ENCODE data around the gene KEL.

The KEL gene

GRCh38 chr7:142927085-142927745, 34.9 kb downstream of the KEL start:
- DNase-seq: no peak

GRCh38 chr7:142925413-142925812, 36.8 kb downstream of the KEL start:
- DNase-seq: no peak

GRCh38 chr7:142923391-142923790, 38.8 kb downstream of the KEL start:
- no peak for DNase-seq

- DNase-seq: no peak
Observed at GRCh38 chr7:142919656-142920055, 42.5 kb downstream of the KEL start.

- DNase-seq: no peak
Observed at GRCh38 chr7:142918901-142919300, 43.3 kb downstream of the KEL start.

GRCh38 chr7:142917447-142917846, 44.7 kb downstream of the KEL start:
- no peak for DNase-seq

GRCh38 chr7:142916508-142916907, 45.7 kb downstream of the KEL start:
- DNase-seq: no peak

- DNase-seq: no peak
Observed at GRCh38 chr7:142915315-142915714, 46.8 kb downstream of the KEL start.

GRCh38 chr7:142914121-142914520, 48.0 kb downstream of the KEL start:
- DNase-seq: no peak

GRCh38 chr7:142913566-142913965, 48.6 kb downstream of the KEL start:
- DNase-seq: no peak

- no peak for DNase-seq
Observed at GRCh38 chr7:142913051-142913450, 49.1 kb downstream of the KEL start.

- no peak for DNase-seq
Observed at GRCh38 chr7:142910481-142910880, 51.7 kb downstream of the KEL start.

GRCh38 chr7:142910031-142910433, 52.1 kb downstream of the KEL start:
- DNase-seq: no peak

GRCh38 chr7:142908921-142909890, 53.0 kb downstream of the KEL start:
- no peak for DNase-seq

GRCh38 chr7:142908290-142908689, 53.9 kb downstream of the KEL start:
- DNase-seq: no peak

- DNase-seq: no peak
Observed at GRCh38 chr7:142906643-142907042, 55.5 kb downstream of the KEL start.

GRCh38 chr7:142905759-142906158, 56.4 kb downstream of the KEL start:
- DNase-seq: no peak

- DNase-seq: no peak
Observed at GRCh38 chr7:142904128-142904527, 58.0 kb downstream of the KEL start.

- no peak for DNase-seq
Observed at GRCh38 chr7:142901426-142902259, 60.5 kb downstream of the KEL start.

- DNase-seq: no peak
Observed at GRCh38 chr7:142899661-142900060, 62.5 kb downstream of the KEL start.

- no peak for DNase-seq
Observed at GRCh38 chr7:142898377-142899170, 63.6 kb downstream of the KEL start.

GRCh38 chr7:142897691-142898090, 64.5 kb downstream of the KEL start:
- no peak for DNase-seq
